Nephron (organoid): ENCODE results near the gene FMN2.

Source experiments
- H3K27ac Mint-ChIP-seq, 3 experiments: 2 replicates each; pipeline ENCODE4 v1.8.0; 2020; ENCODE audit warnings: mixed read lengths in 3 of 3, mild to moderate bottlenecking in 2 of 3, moderate library complexity in 1 of 3
- H3K27me3 Mint-ChIP-seq: 2 replicates; pipeline ENCODE4 v1.8.0; 2021; ENCODE audit warnings: low read depth, mild to moderate bottlenecking, moderate library complexity, mixed read lengths
- H3K36me3 Mint-ChIP-seq: 2 replicates; pipeline ENCODE4 v1.8.0; 2020; ENCODE audit warnings: low read depth, mixed read lengths
- H3K4me1 Mint-ChIP-seq: 2 replicates; pipeline ENCODE4 v1.8.0; 2020; ENCODE audit warnings: mixed read lengths
- H3K4me3 Mint-ChIP-seq, 3 experiments: 2 replicates each; pipeline ENCODE4 v1.8.0; 2020; ENCODE audit warnings: mild to moderate bottlenecking in 3 of 3, mixed read lengths in 3 of 3, moderate library complexity in 2 of 3
- H3K9me3 Mint-ChIP-seq: 2 replicates; pipeline ENCODE4 v1.8.0; 2020; ENCODE audit warnings: mixed read lengths
- TF ChIP-seq, protein P1 (sequence below), 3 experiments: fragments of 200-600 bp; sonication (generic); IDR thresholded peaks; one replicate each; pipeline ENCODE4 v1.5.0; 2021; ENCODE audit warnings: antibody characterized with exemption in 3 of 3; ENCODE audit not compliant: unreplicated experiment in 3 of 3

FMN2 gene

DNA sequence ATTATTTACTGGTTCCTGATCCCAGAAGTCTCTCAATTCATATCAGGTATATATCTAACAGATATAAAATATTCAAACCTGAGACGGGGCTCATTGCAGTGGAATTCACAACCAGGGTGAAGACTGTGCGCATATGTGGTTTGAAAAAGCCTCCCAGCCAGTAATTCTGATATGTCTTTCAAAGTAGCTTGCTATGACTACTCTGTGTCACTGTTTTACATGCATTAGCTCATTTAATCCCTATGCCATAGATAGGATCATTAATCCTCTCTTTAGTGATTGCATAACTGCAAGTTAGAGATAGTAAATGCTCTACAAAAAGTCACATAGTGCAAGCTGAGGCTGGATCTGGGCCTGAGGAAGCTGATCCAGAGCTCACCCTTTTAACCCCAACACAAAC, 251.4 kb downstream of the FMN2 start:
- Mint-ChIP-seq H3K4me3 (no peak overlapping the region), H3K27me3 (no peaks in the 10 kb centered on the region), H3K27ac (no peak overlapping the region), H3K9me3 (no peaks in the 10 kb centered on the region), H3K36me3 (no peaks in the 10 kb centered on the region), H3K4me1 (peaks cover 17% of the 10 kb centered on the region)
- TF ChIP-seq, protein P1, sequence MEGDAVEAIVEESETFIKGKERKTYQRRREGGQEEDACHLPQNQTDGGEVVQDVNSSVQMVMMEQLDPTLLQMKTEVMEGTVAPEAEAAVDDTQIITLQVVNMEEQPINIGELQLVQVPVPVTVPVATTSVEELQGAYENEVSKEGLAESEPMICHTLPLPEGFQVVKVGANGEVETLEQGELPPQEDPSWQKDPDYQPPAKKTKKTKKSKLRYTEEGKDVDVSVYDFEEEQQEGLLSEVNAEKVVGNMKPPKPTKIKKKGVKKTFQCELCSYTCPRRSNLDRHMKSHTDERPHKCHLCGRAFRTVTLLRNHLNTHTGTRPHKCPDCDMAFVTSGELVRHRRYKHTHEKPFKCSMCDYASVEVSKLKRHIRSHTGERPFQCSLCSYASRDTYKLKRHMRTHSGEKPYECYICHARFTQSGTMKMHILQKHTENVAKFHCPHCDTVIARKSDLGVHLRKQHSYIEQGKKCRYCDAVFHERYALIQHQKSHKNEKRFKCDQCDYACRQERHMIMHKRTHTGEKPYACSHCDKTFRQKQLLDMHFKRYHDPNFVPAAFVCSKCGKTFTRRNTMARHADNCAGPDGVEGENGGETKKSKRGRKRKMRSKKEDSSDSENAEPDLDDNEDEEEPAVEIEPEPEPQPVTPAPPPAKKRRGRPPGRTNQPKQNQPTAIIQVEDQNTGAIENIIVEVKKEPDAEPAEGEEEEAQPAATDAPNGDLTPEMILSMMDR (IDR thresholded peaks at IDR 0.05; ENCODE audit: unreplicated experiment in 3 of 3), result no peak

DNA sequence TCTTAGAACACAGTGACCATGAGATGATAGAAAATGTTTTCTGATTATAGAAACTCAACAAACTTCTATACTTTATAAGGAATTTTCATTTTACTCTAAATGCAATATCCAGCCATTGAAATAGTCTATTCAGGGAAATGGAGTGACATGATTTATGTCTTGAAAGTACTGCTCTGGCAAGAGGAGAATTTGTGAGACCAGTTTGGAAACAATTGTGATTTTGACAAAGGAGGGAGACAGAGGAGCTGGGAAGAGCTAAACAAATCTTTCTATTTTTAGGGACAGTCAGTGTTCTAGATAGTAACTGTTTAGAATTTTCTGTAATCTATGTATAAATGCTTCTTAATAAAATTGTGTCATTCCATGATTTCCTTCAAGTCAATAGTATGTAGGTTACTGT, 252.3 kb downstream of the FMN2 start:
- Mint-ChIP-seq H3K9me3 (no peaks in the 10 kb centered on the region), H3K4me3 (no peak overlapping the region), H3K27ac (no peak overlapping the region), H3K4me1 (peaks cover 17% of the 10 kb centered on the region), H3K36me3 (no peaks in the 10 kb centered on the region), H3K27me3 (no peaks in the 10 kb centered on the region)
- TF ChIP-seq, protein P1 (IDR thresholded peaks at IDR 0.05; ENCODE audit: unreplicated experiment in 3 of 3), result no peak

DNA sequence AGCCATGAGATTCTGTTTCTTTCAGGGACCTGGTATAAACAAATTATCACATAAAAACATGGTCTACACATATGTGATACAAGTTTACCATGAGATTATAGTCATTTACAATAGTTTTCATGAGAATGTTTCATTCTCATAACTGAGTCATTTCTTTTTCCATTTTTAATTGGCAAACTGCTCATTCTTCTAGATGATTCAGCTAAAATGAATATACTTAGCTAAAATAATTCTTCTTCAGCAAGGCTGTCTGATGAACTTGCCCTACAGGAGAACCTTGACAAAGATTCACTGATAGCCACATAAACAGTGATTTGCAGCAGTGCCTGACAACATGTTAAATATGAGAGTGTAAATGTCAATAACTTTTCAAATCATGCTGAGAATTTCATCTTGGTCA, 253.2 kb downstream of the FMN2 start:
- Mint-ChIP-seq H3K27me3 (no peaks in the 10 kb centered on the region), H3K36me3 (no peaks in the 10 kb centered on the region), H3K4me1 (peaks cover 17% of the 10 kb centered on the region), H3K9me3 (no peaks in the 10 kb centered on the region), H3K27ac (no peak overlapping the region), H3K4me3 (no peak overlapping the region)
- TF ChIP-seq, protein P1 (IDR thresholded peaks at IDR 0.05; ENCODE audit: unreplicated experiment in 3 of 3), result no peak

DNA sequence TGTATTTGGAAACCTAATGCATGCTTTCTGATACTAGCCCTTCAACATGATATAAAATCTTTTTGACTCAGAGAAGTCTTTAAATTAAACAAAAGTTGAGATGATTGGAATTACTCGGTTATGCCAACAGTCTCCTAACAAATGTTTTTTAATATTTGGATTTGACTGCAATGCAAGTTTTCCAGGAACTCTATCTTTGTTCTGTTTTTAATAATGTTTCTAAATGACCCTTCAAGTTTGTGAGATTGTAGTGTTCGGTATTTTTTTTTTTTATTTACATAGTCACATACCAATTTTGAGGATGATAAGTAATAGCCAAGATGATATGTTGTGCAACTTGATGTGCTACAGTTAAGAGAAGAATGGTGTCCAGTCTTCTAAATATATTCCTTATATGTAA, 258.0 kb downstream of the FMN2 start:
- H3K36me3 Mint-ChIP-seq, result no peaks in the 10 kb centered on the region
- no peak overlapping the region for H3K4me3 Mint-ChIP-seq
- H3K27me3 Mint-ChIP-seq, result no peaks in the 10 kb centered on the region
- no peak overlapping the region for H3K27ac Mint-ChIP-seq
- no peaks in the 10 kb centered on the region for H3K4me1 Mint-ChIP-seq
- H3K9me3 Mint-ChIP-seq, result no peaks in the 10 kb centered on the region
- TF ChIP-seq, protein P1 (IDR thresholded peaks at IDR 0.05; ENCODE audit: unreplicated experiment in 3 of 3), result no peak

DNA sequence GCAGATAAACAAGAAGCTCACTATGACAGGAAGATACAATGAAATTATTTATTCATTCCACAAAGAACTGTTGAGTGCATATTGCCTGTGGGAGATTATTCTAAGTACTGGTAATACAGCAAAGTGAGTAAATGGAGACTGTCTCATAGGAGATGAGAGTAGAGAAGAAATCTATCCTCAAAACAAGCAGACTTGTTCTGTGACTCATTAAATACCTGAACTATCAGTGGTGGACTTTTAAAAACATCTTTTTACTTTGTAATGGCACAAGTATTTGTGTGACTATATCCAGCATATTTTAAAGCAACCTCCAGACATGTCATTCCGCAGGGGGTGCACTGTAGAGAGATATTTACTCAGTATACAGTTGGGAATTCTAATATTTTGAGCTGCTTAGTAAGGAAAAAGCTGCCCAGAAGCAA, 259.2 kb downstream of the FMN2 start:
- Mint-ChIP-seq H3K27me3 (no peaks in the 10 kb centered on the region), H3K4me1 (no peaks in the 10 kb centered on the region), H3K27ac (no peak overlapping the region), H3K36me3 (no peaks in the 10 kb centered on the region), H3K9me3 (no peaks in the 10 kb centered on the region), H3K4me3 (no peak overlapping the region)
- TF ChIP-seq, protein P1 (IDR thresholded peaks at IDR 0.05; ENCODE audit: unreplicated experiment in 3 of 3), result no peak

DNA sequence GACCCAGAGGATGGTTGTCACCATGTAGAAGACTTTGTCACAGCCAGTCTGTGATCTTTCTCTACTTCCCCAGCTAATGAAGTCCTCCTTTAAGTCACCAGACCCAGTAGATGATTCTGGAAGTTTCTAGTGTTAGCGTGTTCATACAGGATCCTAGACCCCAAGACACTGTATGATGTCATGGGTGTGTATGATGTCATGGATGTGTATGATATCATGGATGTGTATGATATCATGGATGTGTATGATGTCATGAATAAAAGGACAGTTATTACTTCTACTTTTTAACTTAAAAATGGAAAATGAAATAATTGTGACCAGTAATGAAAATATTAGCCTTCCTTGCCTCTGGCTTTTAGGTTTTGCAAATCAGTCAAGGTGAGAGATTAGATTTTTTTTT, 260.0 kb downstream of the FMN2 start:
- H3K4me1 Mint-ChIP-seq, result no peaks in the 10 kb centered on the region
- no peak overlapping the region for H3K4me3 Mint-ChIP-seq
- H3K36me3 Mint-ChIP-seq, result no peaks in the 10 kb centered on the region
- no peaks in the 10 kb centered on the region for H3K9me3 Mint-ChIP-seq
- H3K27ac Mint-ChIP-seq, result no peak overlapping the region
- TF ChIP-seq, protein P1 (IDR thresholded peaks at IDR 0.05; ENCODE audit: unreplicated experiment in 3 of 3), result no peak
- H3K27me3 Mint-ChIP-seq, result no peaks in the 10 kb centered on the region
